Measurements from ENCODE around the gene SCN1B. TPM values are rescaled to one million over a fixed set of nuclear protein-coding genes. Genes with fewer than 3 reads are reported as not detected.

SCN1B gene
- total RNA-seq, 4 donors from 2014 or later = 8.3 to 15.7 (median 12.8) TPM

DNA sequence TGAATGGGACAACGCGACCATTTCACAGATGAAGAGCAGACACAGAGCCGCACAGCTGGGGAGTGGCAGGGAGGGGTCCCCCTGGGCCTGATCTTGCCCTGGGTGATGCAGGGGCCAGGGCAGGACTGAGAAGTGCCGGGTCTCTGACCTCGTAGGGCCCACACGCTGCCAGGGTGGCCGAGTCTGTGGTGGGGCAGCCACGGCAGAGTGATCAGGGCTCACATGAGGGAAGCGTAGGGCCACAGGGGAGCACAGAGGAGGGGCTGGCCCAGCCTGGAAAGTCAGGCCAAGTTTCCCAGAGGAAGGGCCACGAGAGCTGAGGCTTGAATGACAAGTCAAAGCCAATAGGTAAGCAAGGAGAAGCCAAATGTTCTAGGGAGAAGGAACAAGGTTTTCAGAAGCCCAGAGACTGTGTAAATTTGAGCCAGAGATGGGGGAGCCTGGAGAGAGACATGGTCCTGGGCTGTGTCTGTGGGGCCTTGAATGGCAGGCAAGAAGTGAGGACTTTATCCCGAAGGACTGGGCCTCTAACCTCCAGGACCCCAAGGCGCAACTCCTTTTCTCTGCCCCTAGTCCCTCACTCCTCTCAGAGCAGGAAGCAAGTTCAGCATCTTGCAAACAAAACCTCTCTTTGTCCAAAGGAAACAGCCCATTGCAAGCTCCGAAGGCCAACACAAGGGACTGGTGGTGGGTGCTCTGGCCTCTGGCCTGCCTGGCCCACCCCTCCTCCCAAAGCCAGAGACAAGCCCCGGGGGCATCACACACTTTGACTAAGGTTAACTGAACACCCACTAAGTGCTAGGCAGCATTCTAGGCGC is 53.6 kb downstream of the SCN1B start:
- TF ChIP-seq EP300 (IDR thresholded peaks at IDR 0.05) = no peak
- TF ChIP-seq POLR2A (IDR thresholded peaks at IDR 0.05; ENCODE audit: low read depth) = no peak
- TF ChIP-seq, protein P1, sequence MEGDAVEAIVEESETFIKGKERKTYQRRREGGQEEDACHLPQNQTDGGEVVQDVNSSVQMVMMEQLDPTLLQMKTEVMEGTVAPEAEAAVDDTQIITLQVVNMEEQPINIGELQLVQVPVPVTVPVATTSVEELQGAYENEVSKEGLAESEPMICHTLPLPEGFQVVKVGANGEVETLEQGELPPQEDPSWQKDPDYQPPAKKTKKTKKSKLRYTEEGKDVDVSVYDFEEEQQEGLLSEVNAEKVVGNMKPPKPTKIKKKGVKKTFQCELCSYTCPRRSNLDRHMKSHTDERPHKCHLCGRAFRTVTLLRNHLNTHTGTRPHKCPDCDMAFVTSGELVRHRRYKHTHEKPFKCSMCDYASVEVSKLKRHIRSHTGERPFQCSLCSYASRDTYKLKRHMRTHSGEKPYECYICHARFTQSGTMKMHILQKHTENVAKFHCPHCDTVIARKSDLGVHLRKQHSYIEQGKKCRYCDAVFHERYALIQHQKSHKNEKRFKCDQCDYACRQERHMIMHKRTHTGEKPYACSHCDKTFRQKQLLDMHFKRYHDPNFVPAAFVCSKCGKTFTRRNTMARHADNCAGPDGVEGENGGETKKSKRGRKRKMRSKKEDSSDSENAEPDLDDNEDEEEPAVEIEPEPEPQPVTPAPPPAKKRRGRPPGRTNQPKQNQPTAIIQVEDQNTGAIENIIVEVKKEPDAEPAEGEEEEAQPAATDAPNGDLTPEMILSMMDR (IDR thresholded peaks at IDR 0.05) = no peak
- no peak for TF ChIP-seq POLR2AphosphoS5 (IDR thresholded peaks at IDR 0.05)
- H3K27ac ChIP-seq (replicated peaks in 1 of 4) = no peak overlapping the region
- no peak for DNase-seq (ENCODE audit: extremely low spot score)
- no peaks in the 10 kb centered on the region for H3K4me1 ChIP-seq
- no peaks in the 10 kb centered on the region for H3K36me3 ChIP-seq
- no peak overlapping the region for H3K4me3 ChIP-seq
- peaks cover 0 to 12% (median 0%) of the 10 kb centered on the region in 4 donors for H3K27me3 ChIP-seq
- 83% methylated on average over 15 of the region's 15 CpGs for WGBS
- intact Hi-C loops (cut with DNase I) = no loop called here
- H3K9me3 ChIP-seq = no peaks in the 10 kb centered on the region

DNA sequence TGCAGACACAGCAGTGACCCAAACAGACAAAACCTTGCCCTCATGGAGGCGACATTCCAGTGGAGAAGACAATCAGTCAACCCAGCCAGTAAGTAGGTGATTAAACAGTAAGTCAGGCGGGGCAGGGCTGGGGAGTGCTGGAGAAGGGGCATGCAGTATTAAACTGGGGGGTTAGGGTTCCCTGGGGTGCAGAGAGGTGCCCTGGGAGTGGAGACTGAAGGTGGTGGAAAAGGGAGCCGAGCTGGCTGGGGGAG is 54.2 kb downstream of the SCN1B start:
- peaks cover 0 to 16% (median 0%) of the 10 kb centered on the region in 4 donors for H3K27me3 ChIP-seq
- no peak for TF ChIP-seq POLR2AphosphoS5 (IDR thresholded peaks at IDR 0.05)
- TF ChIP-seq EP300 (IDR thresholded peaks at IDR 0.05) = no peak
- TF ChIP-seq, protein P1 (IDR thresholded peaks at IDR 0.05) = no peak
- TF ChIP-seq POLR2A (IDR thresholded peaks at IDR 0.05; ENCODE audit: low read depth) = no peak
- 87% methylated on average over 3 of the region's 3 CpGs for WGBS
- no peak for DNase-seq (ENCODE audit: extremely low spot score)
- H3K36me3 ChIP-seq = no peaks in the 10 kb centered on the region
- intact Hi-C loops (cut with DNase I) = no loop called here
- no peaks in the 10 kb centered on the region for H3K9me3 ChIP-seq
- no peaks in the 10 kb centered on the region for H3K4me1 ChIP-seq
- H3K4me3 ChIP-seq = no peak overlapping the region
- no peak overlapping the region for H3K27ac ChIP-seq (replicated peaks in 1 of 4)

DNA sequence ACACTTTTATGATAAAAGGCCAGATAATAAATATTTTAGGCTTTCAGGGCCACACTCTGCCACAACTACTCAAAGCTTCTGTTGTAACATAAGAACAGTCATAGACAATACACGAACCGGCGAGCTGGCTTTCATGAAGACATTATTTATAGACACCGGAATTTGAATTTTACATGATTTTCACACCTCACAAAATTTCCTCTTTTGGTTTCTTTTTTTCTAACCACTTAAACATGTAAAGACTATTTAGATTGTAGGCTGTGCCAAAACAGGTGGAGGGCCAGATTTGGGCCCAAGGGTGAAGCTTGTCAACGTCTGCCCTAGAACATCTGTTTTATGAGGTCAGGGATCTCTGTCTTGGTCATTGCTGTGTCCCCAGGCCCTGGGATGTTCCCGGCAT is 55.7 kb downstream of the SCN1B start:
- WGBS = 72% methylated on average over 6 of the region's 6 CpGs
- Histone ChIP-seq H3K9me3 (no peaks in the 10 kb centered on the region), H3K27ac (replicated peaks in 1 of 4) (no peak overlapping the region), H3K36me3 (no peaks in the 10 kb centered on the region), H3K4me1 (peaks cover 3 to 10% (median 10%) of the 10 kb centered on the region in 4 donors), H3K27me3 (peaks cover 0 to 30% (median 6%) of the 10 kb centered on the region in 4 donors), H3K4me3 (no peak overlapping the region)
- TF ChIP-seq, protein P1 (IDR thresholded peaks at IDR 0.05) = no peak
- TF ChIP-seq POLR2A (IDR thresholded peaks at IDR 0.05; ENCODE audit: low read depth) (no peak), POLR2AphosphoS5 (IDR thresholded peaks at IDR 0.05) (no peak), EP300 (IDR thresholded peaks at IDR 0.05) (no peak)
- intact Hi-C loops (cut with DNase I) = no loop called here
- DNase-seq (ENCODE audit: extremely low spot score) = no peak

DNA sequence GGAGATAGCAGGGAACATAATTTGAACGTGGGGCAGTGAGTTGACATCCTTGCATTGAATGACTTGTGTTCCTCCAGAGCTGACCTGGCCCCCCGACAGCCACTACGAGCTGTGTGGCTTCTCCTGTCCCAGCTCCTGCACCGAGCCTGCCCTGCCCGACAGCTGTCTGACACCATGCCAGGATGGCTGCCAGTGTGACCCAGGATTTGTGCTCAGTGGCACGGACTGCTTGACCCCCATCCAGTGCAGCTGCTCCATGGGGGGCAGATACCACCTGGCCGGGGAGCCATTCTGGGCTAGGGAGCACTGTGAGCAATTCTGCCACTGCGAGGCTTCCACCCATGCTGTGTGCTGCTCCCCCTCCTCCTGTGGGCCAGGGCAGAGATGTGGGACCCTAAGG is 56.2 kb downstream of the SCN1B start:
- DNase-seq (ENCODE audit: extremely low spot score) = no peak
- Histone ChIP-seq H3K36me3 (no peaks in the 10 kb centered on the region), H3K27ac (replicated peaks in 1 of 4) (no peak overlapping the region), H3K27me3 (peaks cover 0 to 35% (median 9%) of the 10 kb centered on the region in 4 donors), H3K9me3 (no peaks in the 10 kb centered on the region), H3K4me1 (peaks cover 3 to 13% (median 11%) of the 10 kb centered on the region in 4 donors), H3K4me3 (no peak overlapping the region)
- WGBS = 57% methylated on average over 1 of the region's 8 CpGs
- TF ChIP-seq EP300 (IDR thresholded peaks at IDR 0.05) = no peak
- no peak for TF ChIP-seq POLR2A (IDR thresholded peaks at IDR 0.05; ENCODE audit: low read depth)
- TF ChIP-seq, protein P1 (IDR thresholded peaks at IDR 0.05) = no peak
- no peak for TF ChIP-seq POLR2AphosphoS5 (IDR thresholded peaks at IDR 0.05)
- intact Hi-C loops (cut with DNase I) = no loop called here

DNA sequence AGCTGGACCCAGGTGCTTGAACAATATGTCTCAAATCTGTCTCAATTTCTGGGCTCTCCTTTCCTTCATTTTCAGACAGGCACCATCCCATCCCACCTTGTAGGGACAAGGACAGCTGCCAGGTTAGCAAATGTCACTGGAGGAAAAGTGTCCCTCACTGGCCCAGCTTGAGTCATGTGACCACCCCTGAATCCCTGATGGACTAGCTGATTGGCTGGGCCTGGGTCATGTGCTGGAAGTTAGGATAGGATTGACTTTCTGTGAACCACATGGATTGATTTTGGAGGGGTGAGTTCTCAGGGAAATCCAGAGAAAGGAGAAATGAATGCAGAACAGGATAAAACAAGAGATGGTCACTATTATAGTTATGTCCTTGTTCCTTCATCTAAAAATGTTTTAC is 57.1 kb downstream of the SCN1B start:
- no peaks in the 10 kb centered on the region for H3K9me3 ChIP-seq
- no peak for DNase-seq (ENCODE audit: extremely low spot score)
- peaks cover 3 to 13% (median 11%) of the 10 kb centered on the region in 4 donors for H3K4me1 ChIP-seq
- no peaks in the 10 kb centered on the region for H3K36me3 ChIP-seq
- no peak overlapping the region for H3K27ac ChIP-seq (replicated peaks in 1 of 4)
- H3K4me3 ChIP-seq = no peak overlapping the region
- TF ChIP-seq EP300 (IDR thresholded peaks at IDR 0.05) (no peak), POLR2A (IDR thresholded peaks at IDR 0.05; ENCODE audit: low read depth) (no peak), POLR2AphosphoS5 (IDR thresholded peaks at IDR 0.05) (no peak)
- TF ChIP-seq, protein P1 (IDR thresholded peaks at IDR 0.05) = no peak
- intact Hi-C loops (cut with DNase I) = no loop called here
- H3K27me3 ChIP-seq = peaks cover 0 to 44% (median 10%) of the 10 kb centered on the region in 4 donors
